ENCODE data around the gene TBC1D20.

DNA sequence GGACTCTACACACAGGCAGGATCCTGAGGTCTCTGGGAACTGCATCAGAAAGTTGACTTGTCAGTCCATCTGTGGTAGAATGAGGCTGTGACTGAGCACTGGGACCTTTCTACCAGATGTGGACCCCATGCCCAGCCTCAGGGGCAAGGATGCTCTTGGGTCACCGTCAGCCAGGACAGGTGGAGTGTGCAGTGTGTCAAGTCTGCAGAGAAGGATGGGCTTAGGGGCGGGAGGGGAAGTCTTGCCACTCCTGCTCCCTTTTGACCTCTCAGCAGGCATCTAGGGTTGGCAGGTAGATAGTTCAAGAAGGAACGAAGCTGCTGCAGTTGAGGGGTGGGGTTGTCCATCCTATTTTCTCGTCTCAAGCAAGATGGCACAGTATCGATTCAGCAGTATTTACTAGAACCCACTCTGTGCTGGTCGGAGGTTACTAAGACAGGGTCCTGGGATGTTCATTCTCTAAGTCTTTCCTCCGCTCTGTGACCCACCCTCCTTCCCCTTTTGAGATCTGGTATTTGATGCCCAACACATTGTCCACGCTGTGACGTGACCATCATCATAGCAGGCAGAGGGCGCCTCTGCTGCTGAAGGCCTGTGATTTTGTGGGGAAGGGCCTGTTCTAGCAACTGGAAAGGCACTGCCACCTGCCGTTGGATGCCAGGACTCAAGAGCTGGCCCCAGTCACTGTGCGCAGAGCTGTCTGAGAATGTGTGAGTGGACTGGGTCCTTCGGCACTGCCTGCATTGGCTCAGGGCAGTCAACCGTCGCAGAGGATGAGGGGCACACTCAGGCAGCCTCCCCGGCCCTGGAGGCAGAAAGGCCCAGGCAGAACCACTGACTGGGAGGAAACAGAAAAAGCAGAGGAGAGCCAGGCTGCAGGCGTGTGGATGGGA, 31.1 kb downstream of the TBC1D20 start:
- TF ChIP-seq, protein P1, sequence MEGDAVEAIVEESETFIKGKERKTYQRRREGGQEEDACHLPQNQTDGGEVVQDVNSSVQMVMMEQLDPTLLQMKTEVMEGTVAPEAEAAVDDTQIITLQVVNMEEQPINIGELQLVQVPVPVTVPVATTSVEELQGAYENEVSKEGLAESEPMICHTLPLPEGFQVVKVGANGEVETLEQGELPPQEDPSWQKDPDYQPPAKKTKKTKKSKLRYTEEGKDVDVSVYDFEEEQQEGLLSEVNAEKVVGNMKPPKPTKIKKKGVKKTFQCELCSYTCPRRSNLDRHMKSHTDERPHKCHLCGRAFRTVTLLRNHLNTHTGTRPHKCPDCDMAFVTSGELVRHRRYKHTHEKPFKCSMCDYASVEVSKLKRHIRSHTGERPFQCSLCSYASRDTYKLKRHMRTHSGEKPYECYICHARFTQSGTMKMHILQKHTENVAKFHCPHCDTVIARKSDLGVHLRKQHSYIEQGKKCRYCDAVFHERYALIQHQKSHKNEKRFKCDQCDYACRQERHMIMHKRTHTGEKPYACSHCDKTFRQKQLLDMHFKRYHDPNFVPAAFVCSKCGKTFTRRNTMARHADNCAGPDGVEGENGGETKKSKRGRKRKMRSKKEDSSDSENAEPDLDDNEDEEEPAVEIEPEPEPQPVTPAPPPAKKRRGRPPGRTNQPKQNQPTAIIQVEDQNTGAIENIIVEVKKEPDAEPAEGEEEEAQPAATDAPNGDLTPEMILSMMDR (IDR thresholded peaks at IDR 0.05; ENCODE audit: insufficient read depth, low read depth, low read length), result peak; percentile 43
- no peak for TF ChIP-seq EZH2 (IDR thresholded peaks at IDR 0.05; ENCODE audit: insufficient read depth, low read length)

Measured in astrocyte (in vitro differentiated cells and primary cell).